Right cardiac atrium (tissue), 5 donors: ENCODE data around the gene HSDL2. TPM values are rescaled to one million over a fixed set of nuclear protein-coding genes. Genes with fewer than 3 reads are reported as not detected.

Source experiments
- ATAC-seq, 2 donors: fragments of 200-7000 bp; cut with Tn5 transposase; one replicate each; pipeline versions ENCODE4 v1.8.0 to v1.9.1; 2020; ENCODE audit warnings: moderate library complexity in 2 of 2, mild to moderate bottlenecking in 1 of 2
- DNase-seq, 3 donors: peaks; one replicate each; pipeline ENCODE4 v3.0.0-alpha.2; 2020
- H3K27ac ChIP-seq: one replicate; pipeline ENCODE4 v1.5.1; 2013; ENCODE audit warnings: mild to moderate bottlenecking, low read length, control low read depth, moderate library complexity
- H3K27me3 ChIP-seq: one replicate; pipeline ENCODE4 v1.6.1; 2013; ENCODE audit not compliant: control insufficient read depth, insufficient read depth
- H3K4me1 ChIP-seq: one replicate; pipeline ENCODE4 v1.6.1; 2013; ENCODE audit warnings: low read length; ENCODE audit not compliant: control insufficient read depth, insufficient read depth
- H3K4me3 ChIP-seq: one replicate; pipeline ENCODE4 v1.5.1; 2013; ENCODE audit warnings: low read length, control low read depth
- H3K9me3 ChIP-seq: one replicate; pipeline ENCODE4 v1.6.1; 2013; ENCODE audit warnings: low read length; ENCODE audit not compliant: control insufficient read depth
- WGBS: extraction: QIAGEN DNeasy Blood & Tissue Kit; methylation state at CpG from one replicate; pipeline ENCODE4 v1.1.7; 2013; 5-methylcytosine and 5-hydroxymethylcytosine counted together
- intact Hi-C, 4 donors: fragments of 100-400 bp; cut with DNase I; formaldehyde crosslinking; loops; one replicate each; pipeline versions ENCODE4 v1.11.0 to v1.14.0; 2022 to 2023
- polyA plus RNA-seq: library from polyadenylated mRNA; stranded (reverse); fragments of 200-250 nt; gene quantifications from one replicate; pipeline ENCODE4 v1.2.3, GENCODE V29; 2013
- total RNA-seq, 4 donors: library from RNA; stranded (reverse); fragmentation: NEBNext Ultra II Directional; extraction: Animal tissue kit (Norgen Biotek cat#: 25700); gene quantifications; one replicate each; pipeline ENCODE4 v1.2.1, GENCODE V29; 2021
- donor health status: healthy with polysubstance abuse.
- donor health status: DM: no; HTN: yes; CAD: no.
- donor health status: DM: no; HTN: no; CAD: no.
- donor health status: DM: no; HTN: yes; CAD: no; lungs with severe emphysema.
- donor health status: DM: yes; HTN: yes; CAD: no.

Gene HSDL2
- total and polyA plus RNA-seq, 5 donors = 87.6 to 120 (median 104) TPM

DNA sequence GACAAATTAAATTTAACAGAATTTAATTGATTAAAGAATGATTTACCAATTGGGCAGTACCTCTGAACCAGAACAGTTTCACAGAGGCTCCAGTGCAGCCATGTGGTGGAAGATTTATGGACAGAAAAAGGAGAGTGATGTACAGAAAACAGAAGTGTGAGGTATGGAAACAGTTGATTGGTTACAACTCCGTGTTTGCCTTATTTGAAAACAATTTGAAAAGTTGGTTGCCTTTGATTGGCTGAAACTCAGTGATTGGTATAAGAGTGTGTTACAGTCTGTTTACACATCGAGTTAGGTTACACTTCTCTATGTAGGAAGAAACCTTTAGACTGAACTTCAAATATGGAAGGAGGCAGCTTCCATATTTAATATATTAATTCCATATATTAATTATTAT is 136.9 kb downstream of the HSDL2 start:
- Histone ChIP-seq H3K4me3 (no peak overlapping the region), H3K27me3 (no peaks in the 10 kb centered on the region), H3K4me1 (no peaks in the 10 kb centered on the region), H3K9me3 (no peaks in the 10 kb centered on the region), H3K27ac (no peak overlapping the region)
- intact Hi-C loops = no loop called here
- ATAC-seq (no peak), DNase-seq (no peak)
- WGBS = 92% methylated on average over 2 of the region's 2 CpGs

DNA sequence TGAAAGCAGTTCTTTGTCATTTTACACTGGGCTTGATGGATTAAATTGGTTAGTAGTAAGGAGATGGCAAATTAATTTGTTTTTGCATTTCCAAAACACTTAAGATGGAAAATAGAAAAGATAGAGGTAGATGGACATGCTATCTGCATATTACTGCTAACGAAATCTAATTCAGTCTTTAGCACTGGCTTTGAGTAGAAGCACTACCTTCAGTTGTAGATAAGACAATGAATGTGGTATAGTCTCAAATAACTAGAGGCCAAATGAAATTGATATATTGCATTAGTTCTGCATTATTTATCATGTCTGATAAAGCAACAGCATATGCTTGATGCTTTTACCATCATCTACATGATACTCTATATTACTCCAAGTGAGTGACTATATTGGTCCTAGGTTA is 140.2 kb downstream of the HSDL2 start:
- WGBS = 87% methylated on average over 1 of the region's 1 CpG
- DNase-seq (no peak), ATAC-seq (no peak)
- H3K4me1 ChIP-seq = no peaks in the 10 kb centered on the region
- intact Hi-C loops = no loop called here
- H3K27me3 ChIP-seq = no peaks in the 10 kb centered on the region
- H3K9me3 ChIP-seq = no peaks in the 10 kb centered on the region
- H3K4me3 ChIP-seq = no peak overlapping the region
- H3K27ac ChIP-seq = no peak overlapping the region

DNA sequence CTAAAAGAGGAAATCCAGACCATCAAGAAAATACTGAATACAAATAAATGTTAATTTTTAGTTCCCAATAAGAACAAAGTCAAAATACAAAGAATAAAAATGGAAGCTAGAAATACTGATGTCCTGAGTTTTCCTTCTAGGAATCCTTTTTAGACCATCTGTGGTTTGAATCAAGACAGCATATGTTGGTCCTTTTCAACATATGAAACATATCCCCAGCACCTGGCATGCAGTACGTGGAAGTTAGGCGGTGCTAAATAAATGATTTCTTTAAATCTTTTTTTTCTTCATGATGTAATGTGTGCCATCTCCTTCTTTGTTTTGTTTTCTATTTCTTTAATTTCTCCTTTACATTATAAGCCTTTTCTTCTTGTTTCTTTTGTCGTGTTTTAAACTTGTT is 140.7 kb downstream of the HSDL2 start:
- 63% methylated on average over 3 of the region's 3 CpGs for WGBS
- intact Hi-C loops = no loop called here
- no peaks in the 10 kb centered on the region for H3K4me1 ChIP-seq
- no peaks in the 10 kb centered on the region for H3K27me3 ChIP-seq
- H3K4me3 ChIP-seq = no peak overlapping the region
- no peaks in the 10 kb centered on the region for H3K9me3 ChIP-seq
- no peak for DNase-seq
- ATAC-seq = no peak
- no peak overlapping the region for H3K27ac ChIP-seq

Other genes with a start within 250 kb of the HSDL2 start
- gene SUSD1, start 204.8 kb upstream of the HSDL2 start, total RNA-seq = 10 to 100 TPM in 2 of 4 donors, 1 to 10 TPM in 2; 8.1 to 13.3 (median 10.0) TPM
- 4.5 TPM for gene SUSD1, start 204.8 kb upstream of the HSDL2 start, polyA plus RNA-seq
- 10 to 100 TPM; 15.1 to 19.6 (median 17.3) TPM for gene PTBP3, start 46.5 kb upstream of the HSDL2 start, total RNA-seq
- 4.4 TPM for gene PTBP3, start 46.5 kb upstream of the HSDL2 start, polyA plus RNA-seq
- gene KIAA1958, start 106.7 kb downstream of the HSDL2 start, total RNA-seq = 1 to 10 TPM; 3.1 to 4.4 (median 3.7) TPM
- gene KIAA1958, start 106.7 kb downstream of the HSDL2 start, polyA plus RNA-seq = 0.66 TPM